ENCODE measurements around the gene CCDC12.
A peak's percentile ranks its signal among the peaks of the same experiment; 100 is the strongest.

The CCDC12 gene

GRCh38 chr3:47007482-47008233 is 31.1 kb upstream of the CCDC12 start:
- no peak for DNase-seq (ENCODE audit: low read depth)

- DNase-seq (ENCODE audit: low read depth), result no peak
Observed at GRCh38 chr3:47007001-47007400, 30.5 kb upstream of the CCDC12 start.

GRCh38 chr3:47006145-47006651 is 29.7 kb upstream of the CCDC12 start:
- DNase-seq (ENCODE audit: low read depth), result no peak

DNA sequence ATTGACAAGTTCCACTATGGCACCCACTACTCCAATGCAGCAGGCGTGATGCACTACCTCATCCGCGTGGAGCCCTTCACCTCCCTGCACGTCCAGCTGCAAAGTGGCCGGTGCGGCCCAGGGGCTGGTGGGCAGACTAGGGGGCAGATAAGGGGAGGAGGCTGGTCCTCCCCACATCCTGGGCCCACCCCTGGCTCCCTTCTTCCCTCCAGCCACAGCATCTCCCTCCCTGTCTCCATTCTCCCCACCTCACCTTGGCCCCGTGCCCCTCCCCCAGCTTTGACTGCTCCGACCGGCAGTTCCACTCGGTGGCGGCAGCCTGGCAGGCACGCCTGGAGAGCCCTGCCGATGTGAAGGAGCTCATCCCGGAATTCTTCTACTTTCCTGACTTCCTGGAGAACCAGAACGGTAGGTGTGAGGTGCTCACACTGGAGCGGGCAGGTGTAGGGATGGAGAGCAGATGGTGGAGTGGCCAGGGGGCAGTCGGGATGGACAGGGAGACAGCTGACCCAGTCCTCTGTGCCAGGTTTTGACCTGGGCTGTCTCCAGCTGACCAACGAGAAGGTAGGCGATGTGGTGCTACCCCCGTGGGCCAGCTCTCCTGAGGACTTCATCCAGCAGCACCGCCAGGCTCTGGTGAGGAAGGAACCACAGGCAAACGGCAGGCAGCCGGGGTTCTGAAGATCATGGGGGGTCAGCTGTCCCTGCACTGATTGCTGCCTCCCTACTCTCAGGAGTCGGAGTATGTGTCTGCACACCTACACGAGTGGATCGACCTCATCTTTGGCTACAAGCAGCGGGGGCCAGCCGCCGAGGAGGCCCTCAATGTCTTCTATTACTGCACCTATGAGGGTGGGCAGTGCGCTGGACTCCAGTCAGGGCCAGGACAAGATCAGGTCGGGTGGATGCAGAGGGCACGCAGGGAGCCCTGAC is 28.9 kb upstream of the CCDC12 start:
- no peak for DNase-seq (ENCODE audit: low read depth)

DNA sequence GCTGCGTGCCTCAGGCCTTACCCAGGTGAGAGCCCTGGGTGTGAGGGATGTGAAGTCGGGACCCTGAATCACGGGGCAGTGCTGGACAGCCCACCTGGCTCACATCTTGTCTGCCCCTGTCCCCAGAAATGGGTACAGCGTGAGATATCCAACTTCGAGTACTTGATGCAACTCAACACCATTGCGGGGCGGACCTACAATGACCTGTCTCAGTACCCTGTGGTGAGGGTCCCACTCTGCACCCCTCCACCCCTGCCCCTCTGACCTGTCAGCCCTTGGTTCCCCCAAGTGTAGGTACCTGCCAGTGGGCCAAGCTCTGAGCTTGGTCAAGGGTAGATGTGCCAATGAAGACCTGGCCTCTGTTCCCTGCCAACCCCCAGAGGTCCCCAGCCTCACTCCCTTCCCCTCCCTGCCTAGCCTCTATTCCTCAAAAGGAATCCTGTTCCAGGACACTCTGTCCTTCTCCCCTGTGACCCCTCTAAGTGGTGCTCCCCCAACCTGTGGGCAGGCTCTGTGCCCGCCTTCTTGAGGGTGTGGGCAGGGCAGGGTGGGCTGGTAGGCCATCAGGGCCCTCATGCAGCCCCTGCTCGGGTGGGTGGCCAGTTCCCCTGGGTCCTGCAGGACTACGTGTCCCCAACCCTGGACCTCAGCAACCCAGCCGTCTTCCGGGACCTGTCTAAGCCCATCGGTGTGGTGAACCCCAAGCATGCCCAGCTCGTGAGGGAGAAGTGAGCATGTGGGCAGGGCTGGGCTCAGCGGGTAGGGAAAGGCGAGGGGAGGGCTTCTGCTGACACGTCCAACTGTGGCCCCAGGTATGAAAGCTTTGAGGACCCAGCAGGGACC is 28.0 kb upstream of the CCDC12 start:
- DNase-seq (ENCODE audit: low read depth), result no peak

DNA sequence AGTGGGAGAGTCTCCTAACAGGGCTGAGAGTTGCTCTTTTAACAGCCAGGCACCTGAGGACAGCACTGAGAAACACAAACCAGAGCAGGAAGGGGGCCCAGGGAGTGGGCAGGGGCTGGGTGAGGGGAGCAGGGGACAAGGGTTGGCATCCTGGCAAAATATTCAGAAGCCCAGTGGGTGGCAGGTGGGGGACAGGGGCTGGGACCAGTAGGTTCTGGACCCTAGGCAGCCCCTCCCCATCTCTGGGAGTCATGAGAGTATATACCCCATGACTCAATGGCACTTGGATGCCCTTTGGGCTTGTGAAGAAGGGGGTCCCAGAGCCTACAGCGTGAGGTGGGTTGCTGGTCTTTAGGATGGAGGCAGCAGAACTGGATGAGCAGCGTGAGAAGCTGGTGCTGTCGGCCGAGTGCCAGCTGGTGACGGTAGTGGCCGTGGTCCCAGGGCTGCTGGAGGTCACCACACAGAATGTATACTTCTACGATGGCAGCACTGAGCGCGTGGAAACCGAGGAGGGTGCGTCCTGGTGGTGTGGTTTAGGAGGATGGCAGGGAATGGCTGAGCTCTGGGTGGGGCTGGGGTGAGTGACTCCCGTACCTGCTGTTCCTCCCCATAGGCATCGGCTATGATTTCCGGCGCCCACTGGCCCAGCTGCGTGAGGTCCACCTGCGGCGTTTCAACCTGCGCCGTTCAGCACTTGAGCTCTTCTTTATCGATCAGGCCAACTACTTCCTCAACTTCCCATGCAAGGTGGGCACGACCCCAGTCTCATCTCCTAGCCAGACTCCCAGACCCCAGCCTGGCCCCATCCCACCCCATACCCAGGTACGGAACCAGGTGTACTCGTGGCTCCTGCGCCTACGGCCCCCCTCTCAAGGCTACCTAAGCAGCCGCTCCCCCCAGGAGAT is 27.2 kb upstream of the CCDC12 start:
- DNase-seq (ENCODE audit: low read depth), result no peak

- DNase-seq (ENCODE audit: low read depth), result no peak
Observed at GRCh38 chr3:47003056-47003410, 26.5 kb upstream of the CCDC12 start.

DNA sequence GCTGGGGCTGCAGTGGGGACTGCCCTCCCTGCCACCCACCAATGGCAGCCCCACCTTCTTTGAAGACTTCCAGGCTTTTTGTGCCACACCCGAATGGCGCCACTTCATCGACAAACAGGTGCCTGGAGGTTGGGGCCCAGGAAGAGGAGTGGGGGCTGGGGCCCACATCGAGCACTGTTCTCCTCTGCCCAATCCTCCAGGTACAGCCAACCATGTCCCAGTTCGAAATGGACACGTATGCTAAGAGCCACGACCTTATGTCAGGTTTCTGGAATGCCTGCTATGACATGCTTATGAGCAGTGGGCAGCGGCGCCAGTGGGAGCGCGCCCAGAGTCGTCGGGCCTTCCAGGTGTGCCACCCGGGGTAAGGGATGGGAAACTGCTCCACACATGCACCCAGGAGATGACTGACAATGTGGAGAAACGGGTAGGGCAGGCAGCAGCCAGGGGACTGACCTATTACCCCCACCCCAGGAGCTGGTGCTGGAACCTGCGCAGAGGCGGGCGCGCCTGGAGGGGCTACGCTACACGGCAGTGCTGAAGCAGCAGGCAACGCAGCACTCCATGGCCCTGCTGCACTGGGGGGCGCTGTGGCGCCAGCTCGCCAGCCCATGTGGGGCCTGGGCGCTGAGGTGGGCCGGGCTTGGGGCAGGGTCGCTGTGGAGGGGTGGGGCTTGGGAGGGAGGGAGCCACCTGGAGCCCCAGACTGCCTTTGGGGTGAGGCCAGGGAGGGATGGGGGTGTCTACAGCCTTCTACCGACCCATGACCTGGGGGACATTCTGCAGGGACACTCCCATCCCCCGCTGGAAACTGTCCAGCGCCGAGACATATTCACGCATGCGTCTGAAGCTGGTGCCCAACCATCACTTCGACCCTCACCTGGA is 25.9 kb upstream of the CCDC12 start:
- DNase-seq (ENCODE audit: low read depth), result no peak

- DNase-seq (ENCODE audit: low read depth), result no peak
Observed at GRCh38 chr3:47001731-47002170, 25.2 kb upstream of the CCDC12 start.

- no peak for DNase-seq (ENCODE audit: low read depth)
Observed at GRCh38 chr3:47000922-47001730, 24.6 kb upstream of the CCDC12 start.

- no peak for DNase-seq (ENCODE audit: low read depth)
Observed at GRCh38 chr3:47000198-47000815, 23.8 kb upstream of the CCDC12 start.

- DNase-seq (ENCODE audit: low read depth), result no peak
Observed at GRCh38 chr3:46999516-47000197, 23.1 kb upstream of the CCDC12 start.

DNA sequence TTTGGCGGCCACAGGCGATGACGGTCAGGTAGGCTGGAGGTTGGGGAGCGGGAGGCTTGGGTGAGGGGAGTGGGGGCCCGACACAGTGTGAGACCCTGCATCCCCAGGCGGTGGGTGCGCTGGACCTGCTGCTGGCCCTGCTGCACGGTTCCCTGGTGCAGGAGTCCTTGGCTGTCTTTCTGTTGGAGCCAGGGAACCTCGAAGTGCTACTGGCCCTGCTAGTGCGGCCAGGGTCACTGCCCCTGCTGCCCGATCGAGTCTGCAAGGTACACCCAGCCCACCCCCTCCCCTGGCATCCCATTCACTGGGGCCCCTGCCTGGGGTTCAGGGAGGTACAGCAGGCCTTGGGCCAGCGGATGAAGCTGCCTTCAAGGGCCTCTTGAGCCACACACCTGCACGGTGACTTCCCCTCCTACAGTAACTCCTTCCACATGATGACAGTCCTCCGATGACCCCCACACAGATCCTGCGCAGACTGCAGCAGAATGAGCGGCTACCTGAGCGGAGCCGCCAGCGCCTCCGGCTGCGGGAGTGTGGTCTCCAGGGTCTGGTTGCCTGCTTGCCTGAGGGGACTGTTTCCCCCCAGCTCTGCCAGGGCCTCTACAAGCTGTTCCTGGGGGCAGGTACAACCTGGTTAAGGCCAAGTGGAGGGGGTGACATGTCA is 22.4 kb upstream of the CCDC12 start:
- no peak for DNase-seq (ENCODE audit: low read depth)

- peak; percentile 40 for DNase-seq (ENCODE audit: low read depth)
Observed at GRCh38 chr3:46998121-46998851, 21.7 kb upstream of the CCDC12 start.

GRCh38 chr3:46997453-46998091 is 21.0 kb upstream of the CCDC12 start:
- DNase-seq (ENCODE audit: low read depth), result no peak

Data from stimulated activated CD8-positive, alpha-beta memory T cell treated with anti-CD3 and anti-CD28 coated beads, Interleukin-7, amount 100 ng/mL, for 24 hours (primary cell).